Lung (tissue), 4 donors: ENCODE results near the gene TECTA. TPM values are rescaled to one million over a fixed set of nuclear protein-coding genes. Genes with fewer than 3 reads are reported as not detected.

Experiments
- polyA plus RNA-seq, 2 donors: library from polyadenylated mRNA; stranded (reverse); fragments of 200-250 nt; gene quantifications; one replicate each; pipeline ENCODE4 v1.2.1, GENCODE V29; 2013
- total RNA-seq, 2 donors: library from RNA; depleted of rRNA in 1 of 2; stranded (reverse); fragments of >200 nt in 1 of 2; gene quantifications; one replicate each; pipeline ENCODE4 v1.2.1, GENCODE V29; 2014 to 2021
- donor health status: Bipolar disorder and iron deficiency.
- donor health status: healthy.
- donor health status: DM: yes; HTN: yes; CAD: no.

TECTA gene
- total and polyA plus RNA-seq, 4 donors, result 0.35 to 2.5 (median 0.82) TPM

Other genes with a start within 250 kb of the TECTA start
- 10 to 100 TPM; 27.1 to 73.2 TPM for gene TBCEL, start 77.1 kb upstream of the TECTA start, total RNA-seq
- 1 to 10 TPM; 5.0 to 7.8 TPM for gene TBCEL, start 77.1 kb upstream of the TECTA start, polyA plus RNA-seq
- gene SC5D, start 191.5 kb downstream of the TECTA start, total RNA-seq, result 10 to 100 TPM; 48.9 to 91.5 TPM
- 10 to 100 TPM; 29.4 to 39.4 TPM for gene SC5D, start 191.5 kb downstream of the TECTA start, polyA plus RNA-seq